Stimulated activated naive CD8-positive, alpha-beta T cell treated with anti-CD3 and anti-CD28 coated beads, Interleukin-15, Interleukin-2, amounts not matched to agents 100 ng/mL and 50 ng/mL, for 24 hours (primary cell): ENCODE data around the gene CLDN8.

Source experiments
- H3K27ac Mint-ChIP-seq: one replicate; pipeline ENCODE4 v1.8.0; 2021; ENCODE audit warnings: mild to moderate bottlenecking, mixed read lengths
- H3K27me3 Mint-ChIP-seq: one replicate; pipeline ENCODE4 v1.8.0; 2021; ENCODE audit warnings: mixed read lengths
- H3K36me3 Mint-ChIP-seq: one replicate; pipeline ENCODE4 v1.8.0; 2021; ENCODE audit warnings: low read depth, mixed read lengths
- H3K4me1 Mint-ChIP-seq: one replicate; pipeline ENCODE4 v1.8.0; 2021; ENCODE audit warnings: low read depth, mixed read lengths
- H3K4me3 Mint-ChIP-seq: one replicate; pipeline ENCODE4 v1.8.0; 2021; ENCODE audit warnings: mild to moderate bottlenecking, mixed read lengths
- H3K9me3 Mint-ChIP-seq: one replicate; pipeline ENCODE4 v1.8.0; 2021; ENCODE audit warnings: mixed read lengths

CLDN8 gene

DNA sequence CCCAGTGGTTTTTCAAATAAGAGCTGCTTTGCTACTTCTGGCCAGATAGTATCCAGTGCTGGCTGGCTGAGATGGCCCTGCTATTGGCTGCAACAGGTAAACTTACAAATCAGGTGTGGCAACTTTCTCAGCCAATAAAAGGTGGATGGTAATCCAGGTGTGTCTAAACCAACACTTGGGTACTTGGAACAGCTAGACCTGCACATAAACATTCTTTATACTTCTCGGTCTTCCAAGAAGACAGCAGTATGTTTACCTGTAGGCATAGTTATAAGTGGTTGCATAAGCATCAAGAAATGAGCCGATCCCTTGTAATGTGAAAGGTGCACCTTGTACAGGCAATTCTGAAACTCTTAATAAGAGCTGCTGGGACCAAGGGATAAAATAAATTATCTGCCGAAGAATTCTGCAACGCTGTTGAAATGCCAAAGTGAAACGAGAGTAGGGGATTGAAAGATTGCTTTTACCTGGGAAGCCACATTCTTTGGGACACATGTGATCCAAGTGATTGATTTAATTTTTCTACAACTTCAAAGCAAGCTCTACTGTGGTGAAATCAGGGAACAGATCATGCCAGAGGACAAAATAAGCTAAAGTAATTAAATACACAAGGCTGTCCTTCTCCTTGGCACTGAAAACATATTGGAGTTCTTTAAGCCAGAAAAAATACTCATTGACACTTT lies at the start of gene CLDN8:
Gene CLDN8 (minus strand): TSS at position 57 of the 683 bp plus-strand sequence. CDS start 172 bp downstream, outside the sequence.
- no peak within 1 kb of the TSS for H3K4me3 Mint-ChIP-seq
- no peak within 1 kb of the TSS for H3K27ac Mint-ChIP-seq
- H3K27me3 Mint-ChIP-seq: no peaks in the 10 kb centered on the region
- H3K9me3 Mint-ChIP-seq: no peaks in the 10 kb centered on the region
- no peaks in the 10 kb centered on the region for H3K4me1 Mint-ChIP-seq
- no peaks in the 10 kb centered on the region for H3K36me3 Mint-ChIP-seq

GRCh38 chr21:30257773-30258172 lies 41.9 kb upstream of the CLDN8 start:
- Mint-ChIP-seq H3K4me3 (no peak overlapping the region), H3K27ac (no peak overlapping the region), H3K9me3 (no peaks in the 10 kb centered on the region), H3K36me3 (no peaks in the 10 kb centered on the region), H3K4me1 (no peaks in the 10 kb centered on the region), H3K27me3 (no peaks in the 10 kb centered on the region)

DNA sequence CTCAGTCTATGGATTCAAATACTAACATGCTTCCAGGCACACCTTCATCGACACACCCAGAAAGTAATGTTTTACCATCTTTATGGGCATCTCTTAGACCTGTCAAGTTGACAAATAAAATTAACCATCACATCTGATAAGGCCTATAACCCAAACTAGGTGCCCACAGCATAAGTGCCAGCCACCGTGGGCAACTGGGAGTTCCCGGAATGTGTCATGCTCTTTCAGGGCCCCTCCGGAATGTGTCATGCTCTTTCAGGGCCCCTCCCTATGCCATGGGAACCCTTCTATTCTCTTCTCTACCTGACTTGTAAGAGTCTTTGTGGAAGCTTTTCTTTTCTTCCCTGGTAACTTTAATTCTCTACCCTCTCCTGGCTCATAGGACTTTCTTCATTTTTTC lies 40.2 kb upstream of the CLDN8 start:
- Mint-ChIP-seq H3K4me1 (no peaks in the 10 kb centered on the region), H3K36me3 (no peaks in the 10 kb centered on the region), H3K27me3 (no peaks in the 10 kb centered on the region), H3K9me3 (no peaks in the 10 kb centered on the region), H3K4me3 (no peak overlapping the region), H3K27ac (no peak overlapping the region)

GRCh38 chr21:30255679-30256078 lies 39.8 kb upstream of the CLDN8 start:
- H3K27ac Mint-ChIP-seq: no peak overlapping the region
- H3K4me1 Mint-ChIP-seq: no peaks in the 10 kb centered on the region
- H3K9me3 Mint-ChIP-seq: no peaks in the 10 kb centered on the region
- H3K36me3 Mint-ChIP-seq: no peaks in the 10 kb centered on the region
- no peaks in the 10 kb centered on the region for H3K27me3 Mint-ChIP-seq
- H3K4me3 Mint-ChIP-seq: no peak overlapping the region

DNA sequence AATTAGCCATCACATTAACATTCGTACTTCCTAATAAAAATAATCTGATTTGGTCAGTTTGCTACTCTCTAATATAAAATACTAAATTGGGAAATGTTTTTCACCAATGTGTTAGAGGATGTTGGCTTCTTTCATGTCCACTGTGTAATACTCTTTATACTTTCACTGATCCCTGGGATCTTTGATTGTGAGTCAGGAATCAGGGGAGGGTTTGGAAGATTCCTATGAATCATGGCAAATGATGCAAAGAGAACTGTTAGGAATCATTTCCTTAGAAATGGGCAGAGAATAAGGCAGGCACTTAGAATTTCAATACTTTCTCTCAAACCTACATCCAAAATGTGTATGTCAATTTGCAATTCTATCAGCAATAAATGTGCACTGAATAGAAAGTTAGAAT lies 35.9 kb upstream of the CLDN8 start:
- no peak overlapping the region for H3K27ac Mint-ChIP-seq
- no peaks in the 10 kb centered on the region for H3K9me3 Mint-ChIP-seq
- no peaks in the 10 kb centered on the region for H3K4me1 Mint-ChIP-seq
- H3K27me3 Mint-ChIP-seq: no peaks in the 10 kb centered on the region
- H3K4me3 Mint-ChIP-seq: no peak overlapping the region
- H3K36me3 Mint-ChIP-seq: no peaks in the 10 kb centered on the region

GRCh38 chr21:30249936-30250335 lies 34.0 kb upstream of the CLDN8 start:
- no peaks in the 10 kb centered on the region for H3K36me3 Mint-ChIP-seq
- H3K4me1 Mint-ChIP-seq: no peaks in the 10 kb centered on the region
- H3K4me3 Mint-ChIP-seq: no peak overlapping the region
- H3K9me3 Mint-ChIP-seq: no peaks in the 10 kb centered on the region
- no peak overlapping the region for H3K27ac Mint-ChIP-seq
- H3K27me3 Mint-ChIP-seq: no peaks in the 10 kb centered on the region

GRCh38 chr21:30248844-30249243 lies 32.9 kb upstream of the CLDN8 start:
- Mint-ChIP-seq H3K4me1 (no peaks in the 10 kb centered on the region), H3K36me3 (no peaks in the 10 kb centered on the region), H3K4me3 (no peak overlapping the region), H3K27me3 (no peaks in the 10 kb centered on the region), H3K9me3 (no peaks in the 10 kb centered on the region), H3K27ac (no peak overlapping the region)

DNA sequence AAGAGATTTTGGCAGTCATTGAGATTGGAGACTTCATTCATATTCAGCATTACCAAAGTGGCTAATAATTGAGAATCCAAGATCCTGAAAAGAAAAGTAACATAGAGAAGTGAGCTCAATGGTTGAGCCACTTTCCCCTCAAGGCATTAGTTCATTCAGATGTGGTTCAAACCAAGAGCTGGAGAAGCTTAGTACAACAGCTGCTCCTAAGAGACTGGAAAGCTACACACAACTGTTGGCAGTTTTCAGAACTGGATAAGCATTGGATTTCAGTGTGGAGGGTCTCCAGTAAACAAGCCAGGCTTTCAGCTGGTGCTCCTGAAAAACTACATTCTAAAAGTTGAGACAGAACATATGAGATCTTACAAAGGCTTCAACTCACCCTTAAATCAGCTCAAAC lies 29.2 kb upstream of the CLDN8 start:
- Mint-ChIP-seq H3K36me3 (no peaks in the 10 kb centered on the region), H3K27me3 (no peaks in the 10 kb centered on the region), H3K9me3 (no peaks in the 10 kb centered on the region), H3K4me1 (no peaks in the 10 kb centered on the region), H3K27ac (no peak overlapping the region), H3K4me3 (no peak overlapping the region)

DNA sequence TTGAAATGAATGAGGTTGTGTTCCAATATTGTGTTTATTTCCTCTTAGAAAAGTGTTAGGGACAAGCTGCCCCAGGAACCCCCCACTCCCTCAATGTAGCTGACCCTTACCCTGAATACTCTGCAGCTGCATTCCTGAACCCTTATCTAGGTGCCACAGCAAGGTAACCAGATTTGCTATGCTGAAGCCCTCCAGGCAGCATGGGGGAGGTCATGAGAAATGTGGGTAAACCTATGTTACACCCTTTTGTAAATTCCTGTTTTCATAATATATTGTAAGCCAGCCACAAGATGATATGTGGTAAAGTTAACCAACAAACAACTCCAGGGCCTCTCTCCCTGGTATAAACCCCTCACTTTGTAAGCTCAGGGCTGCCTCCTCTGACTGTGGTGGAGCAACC lies 27.8 kb upstream of the CLDN8 start:
- no peak overlapping the region for H3K27ac Mint-ChIP-seq
- H3K27me3 Mint-ChIP-seq: no peaks in the 10 kb centered on the region

DNA sequence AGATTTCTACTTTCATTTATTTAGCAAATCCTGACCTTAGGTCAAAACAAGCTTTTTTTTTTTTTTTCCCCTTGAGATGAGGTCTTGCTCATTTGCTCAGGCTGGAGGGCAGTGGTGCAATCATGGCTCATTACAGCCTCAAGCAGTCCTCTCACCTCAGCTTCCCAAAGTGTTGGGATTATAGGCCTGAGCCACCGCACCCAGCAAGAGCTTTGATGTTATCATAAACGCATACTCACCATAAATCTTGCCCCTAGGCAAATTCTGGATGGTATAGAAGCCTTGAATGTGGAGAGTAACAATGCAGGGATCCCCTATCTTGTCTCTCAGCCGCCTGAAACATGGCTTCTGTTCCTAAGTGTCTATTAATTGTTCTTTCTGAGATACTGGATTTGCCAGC lies 24.8 kb upstream of the CLDN8 start:
- Mint-ChIP-seq H3K4me3 (no peak overlapping the region), H3K9me3 (no peaks in the 10 kb centered on the region), H3K36me3 (no peaks in the 10 kb centered on the region), H3K27me3 (no peaks in the 10 kb centered on the region), H3K4me1 (no peaks in the 10 kb centered on the region), H3K27ac (no peak overlapping the region)

More for the DNA sequence above, 27.8 kb upstream of the CLDN8 start:
- Mint-ChIP-seq H3K36me3 (no peaks in the 10 kb centered on the region), H3K4me1 (no peaks in the 10 kb centered on the region), H3K9me3 (no peaks in the 10 kb centered on the region), H3K4me3 (no peak overlapping the region)

- Mint-ChIP-seq H3K4me3 (no peak overlapping the region), H3K4me1 (no peaks in the 10 kb centered on the region), H3K36me3 (no peaks in the 10 kb centered on the region), H3K9me3 (no peaks in the 10 kb centered on the region), H3K27me3 (no peaks in the 10 kb centered on the region), H3K27ac (no peak overlapping the region)
These were observed 22.3 kb upstream of the CLDN8 start for GRCh38 chr21:30238168-30238567.

DNA sequence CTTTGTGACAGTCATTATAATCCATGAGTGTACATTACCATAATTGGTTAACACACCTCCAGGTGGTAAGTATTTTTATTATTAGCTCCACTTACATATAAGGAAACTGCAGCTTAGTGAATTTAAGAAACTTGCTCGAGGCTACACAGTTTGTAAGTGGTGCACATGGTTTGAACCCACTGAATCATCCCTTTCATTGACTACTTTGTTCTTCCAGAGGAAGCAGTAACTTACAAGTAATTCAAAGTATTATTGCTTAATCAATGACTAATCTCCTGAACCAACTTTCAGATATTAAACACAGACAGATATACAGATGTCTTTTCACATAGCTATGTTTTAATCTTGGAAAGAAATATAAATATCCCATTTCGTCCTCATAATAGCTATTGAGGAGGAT lies 18.7 kb upstream of the CLDN8 start:
- Mint-ChIP-seq H3K4me3 (no peak overlapping the region), H3K27me3 (no peaks in the 10 kb centered on the region), H3K27ac (no peak overlapping the region), H3K36me3 (no peaks in the 10 kb centered on the region), H3K9me3 (no peaks in the 10 kb centered on the region), H3K4me1 (no peaks in the 10 kb centered on the region)

DNA sequence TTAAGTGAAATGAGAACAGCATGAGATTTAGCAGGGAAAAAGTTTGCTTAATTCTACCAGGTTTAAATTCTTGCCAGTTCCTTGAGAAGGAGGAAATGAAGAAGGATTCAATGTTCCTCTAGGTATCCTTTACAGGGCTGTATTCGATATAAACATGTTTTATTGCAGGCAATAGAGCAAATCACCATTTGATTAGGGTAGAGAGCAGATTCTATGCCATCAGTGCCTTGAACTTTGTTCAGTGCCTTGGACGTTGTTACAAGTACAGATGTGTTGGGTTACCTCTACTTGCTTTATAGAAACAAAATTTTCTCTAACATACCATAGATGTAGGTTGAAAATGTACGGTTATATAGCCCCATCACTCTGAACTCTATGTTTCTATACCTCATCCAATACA lies 18.2 kb upstream of the CLDN8 start:
- H3K4me1 Mint-ChIP-seq: no peaks in the 10 kb centered on the region
- H3K36me3 Mint-ChIP-seq: no peaks in the 10 kb centered on the region
- no peak overlapping the region for H3K27ac Mint-ChIP-seq
- no peaks in the 10 kb centered on the region for H3K9me3 Mint-ChIP-seq
- no peaks in the 10 kb centered on the region for H3K27me3 Mint-ChIP-seq
- no peak overlapping the region for H3K4me3 Mint-ChIP-seq

GRCh38 chr21:30233228-30234020 lies 17.5 kb upstream of the CLDN8 start:
- H3K4me3 Mint-ChIP-seq: no peak overlapping the region
- H3K9me3 Mint-ChIP-seq: no peaks in the 10 kb centered on the region
- no peaks in the 10 kb centered on the region for H3K4me1 Mint-ChIP-seq
- H3K36me3 Mint-ChIP-seq: no peaks in the 10 kb centered on the region
- no peak overlapping the region for H3K27ac Mint-ChIP-seq
- no peaks in the 10 kb centered on the region for H3K27me3 Mint-ChIP-seq

DNA sequence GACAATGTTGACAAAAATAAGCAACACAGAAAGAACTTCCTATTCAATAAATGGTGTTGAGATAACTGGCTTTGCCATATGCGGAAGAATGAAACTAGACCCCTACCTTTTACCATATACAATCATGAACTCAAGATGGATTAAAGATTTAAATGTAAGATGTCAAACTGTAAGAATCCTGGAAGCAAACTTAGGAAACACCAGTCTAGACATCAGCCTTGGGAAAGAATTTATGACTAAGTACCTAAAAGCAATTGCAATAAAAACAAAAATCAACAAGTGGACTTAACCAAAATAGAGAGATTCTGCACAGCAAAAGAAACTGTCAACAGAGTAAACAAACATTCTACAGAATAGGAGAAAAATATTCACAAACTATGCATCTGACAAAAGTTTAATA lies 16.1 kb upstream of the CLDN8 start:
- no peak overlapping the region for H3K4me3 Mint-ChIP-seq
- no peaks in the 10 kb centered on the region for H3K36me3 Mint-ChIP-seq
- H3K27me3 Mint-ChIP-seq: no peaks in the 10 kb centered on the region
- no peaks in the 10 kb centered on the region for H3K9me3 Mint-ChIP-seq
- no peaks in the 10 kb centered on the region for H3K4me1 Mint-ChIP-seq
- no peak overlapping the region for H3K27ac Mint-ChIP-seq
